Measurements from ENCODE around the gene MICU1. TPM values are rescaled to one million over a fixed set of nuclear protein-coding genes. Genes with fewer than 3 reads are reported as not detected.

MICU1 gene
- total RNA-seq, 1 experiment from 2014 or later: 53.7 TPM

DNA sequence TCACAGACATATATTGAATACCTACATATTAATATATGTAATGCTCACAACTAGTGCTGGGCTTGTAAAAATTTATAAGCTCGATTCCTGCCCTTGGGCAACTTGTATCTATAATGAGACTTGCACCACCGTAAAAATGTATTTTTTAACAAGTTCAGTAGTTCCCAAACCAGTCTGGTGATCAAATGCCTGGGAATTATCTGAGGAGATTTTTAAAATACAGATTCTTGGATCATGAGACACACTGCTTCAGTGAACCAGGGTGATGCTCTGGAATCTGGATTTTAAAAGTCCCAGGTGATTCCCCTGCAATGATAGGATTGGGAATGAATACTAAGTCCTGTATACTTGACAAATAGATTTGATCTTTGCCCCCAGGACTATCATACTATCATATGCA is 4.3 kb upstream of the MICU1 start:
- no peak for DNase-seq (ENCODE audit: low read depth)

DNA sequence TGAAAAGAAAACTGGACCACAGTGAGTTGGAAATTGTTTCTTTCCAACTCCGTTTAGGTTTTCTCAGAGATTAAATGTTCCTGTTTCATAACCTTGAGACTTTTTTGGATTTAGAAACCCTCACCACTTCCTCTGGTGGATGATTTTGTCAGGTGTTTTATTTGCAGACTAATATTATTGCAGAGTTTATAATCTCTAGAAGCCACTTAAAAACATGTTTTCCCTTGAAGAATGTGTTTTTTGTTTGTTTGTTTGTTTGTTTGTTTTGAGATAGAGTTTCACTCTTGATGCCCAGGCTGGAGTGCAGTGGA is 520 bp upstream of the MICU1 start:
- no peak for DNase-seq (ENCODE audit: low read depth)

DNA sequence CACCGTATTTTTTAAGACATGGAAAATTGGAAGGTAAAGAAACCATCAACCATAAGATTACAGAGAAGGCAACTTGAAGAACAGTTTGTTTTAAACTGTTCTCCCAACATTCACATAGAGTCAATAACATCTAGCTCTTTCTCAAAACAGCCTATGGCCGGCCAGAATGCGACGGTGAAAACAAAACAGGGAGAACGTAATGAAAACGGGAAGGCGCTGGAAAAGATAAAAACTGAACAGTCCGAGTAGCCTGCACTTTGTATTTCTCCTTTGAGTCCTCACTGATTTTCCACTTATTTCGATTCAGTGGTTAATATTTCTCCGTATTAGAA is 637 bp downstream of the MICU1 start:
- no peak for DNase-seq (ENCODE audit: low read depth)

DNA sequence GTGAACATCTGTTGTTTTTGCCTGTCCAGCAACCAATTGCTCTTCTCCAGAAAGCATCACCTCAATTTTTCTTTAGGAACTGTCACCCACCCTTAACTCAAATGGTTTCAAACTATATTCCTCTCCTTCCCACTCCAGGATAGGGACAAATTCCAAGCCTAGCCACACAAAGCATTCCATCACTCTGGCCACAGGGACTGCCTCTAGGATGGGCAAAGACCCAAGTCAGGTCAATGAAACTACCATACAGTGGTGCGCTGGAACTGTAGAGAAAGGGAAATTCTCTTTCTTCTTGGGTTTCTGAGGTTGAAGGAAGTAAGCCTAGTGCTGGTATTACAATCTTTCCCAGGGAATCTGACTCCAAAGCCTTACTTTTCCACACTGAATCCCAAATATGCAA is 3.6 kb downstream of the MICU1 start:
- peak; percentile 45 for DNase-seq (ENCODE audit: low read depth)

DNA sequence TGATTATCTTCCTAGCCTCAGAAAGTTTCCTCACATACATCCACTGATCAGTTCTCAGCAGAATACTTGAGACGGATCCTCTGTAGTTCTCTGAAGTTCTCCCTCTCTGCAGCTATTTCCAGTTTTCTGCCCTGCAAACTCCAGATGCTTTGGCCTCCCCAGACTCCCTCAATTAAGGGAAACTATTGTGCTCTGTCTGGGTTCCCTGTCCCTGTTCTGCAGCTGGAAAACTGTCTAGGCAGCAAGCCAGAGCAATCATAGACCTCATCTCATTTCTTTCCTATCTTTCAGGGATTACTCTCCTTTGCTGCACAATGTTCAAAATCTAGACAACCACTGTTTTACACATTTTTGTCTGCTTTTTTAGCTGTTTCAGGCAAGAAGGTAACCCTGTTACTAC is 9.2 kb downstream of the MICU1 start:
- DNase-seq (ENCODE audit: low read depth): no peak

DNA sequence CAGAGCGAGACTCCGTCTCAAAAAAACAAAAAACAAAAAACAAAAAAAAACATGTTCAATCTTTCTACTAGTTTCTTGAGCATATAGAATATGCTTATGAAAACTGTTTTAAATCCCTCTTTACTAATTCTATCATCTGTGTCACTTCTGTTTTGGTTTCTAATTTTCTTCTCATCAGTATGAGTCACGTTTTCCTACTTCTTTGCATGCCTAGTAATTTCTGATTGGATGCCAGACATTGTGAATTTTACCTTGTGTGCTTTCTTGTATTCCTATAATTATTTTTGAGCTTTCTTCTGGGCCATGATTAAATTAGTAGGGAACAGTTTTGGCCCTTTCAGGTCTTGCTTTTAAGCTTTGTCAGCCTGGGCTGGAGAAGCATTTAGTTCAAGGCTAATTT is 9.9 kb downstream of the MICU1 start:
- peak; percentile 46 for DNase-seq (ENCODE audit: low read depth)

DNA sequence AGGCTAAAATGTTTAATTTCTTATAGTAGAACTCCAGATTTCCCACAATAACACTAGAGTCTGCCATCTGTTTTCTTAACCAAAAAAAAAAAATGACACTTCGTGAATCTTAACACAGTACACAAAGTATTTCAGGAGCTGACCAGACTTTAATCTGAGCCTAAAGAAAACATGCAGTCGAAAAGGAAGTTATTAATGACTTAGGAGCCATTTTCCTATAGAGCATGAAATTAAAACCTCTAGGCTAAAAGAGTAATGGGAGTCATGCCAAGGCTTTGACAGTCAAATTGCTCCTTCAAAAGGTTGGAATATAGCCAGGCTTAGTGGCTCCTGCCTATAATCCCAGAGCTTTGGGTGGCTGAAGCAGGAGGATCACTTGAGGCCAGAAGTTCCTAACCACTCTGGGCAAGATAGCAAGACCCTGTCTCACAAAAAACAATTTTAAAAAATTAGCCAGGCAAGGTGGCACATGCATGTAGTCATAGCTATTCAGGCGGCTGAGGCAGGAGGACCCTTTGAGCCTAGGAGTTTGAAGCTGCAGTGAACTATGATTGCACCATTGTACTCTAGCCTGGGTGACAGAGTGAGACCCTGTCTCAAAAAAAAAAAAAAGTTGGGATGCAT is 13.6 kb downstream of the MICU1 start:
- peak; percentile 79 for DNase-seq (ENCODE audit: low read depth)

DNA sequence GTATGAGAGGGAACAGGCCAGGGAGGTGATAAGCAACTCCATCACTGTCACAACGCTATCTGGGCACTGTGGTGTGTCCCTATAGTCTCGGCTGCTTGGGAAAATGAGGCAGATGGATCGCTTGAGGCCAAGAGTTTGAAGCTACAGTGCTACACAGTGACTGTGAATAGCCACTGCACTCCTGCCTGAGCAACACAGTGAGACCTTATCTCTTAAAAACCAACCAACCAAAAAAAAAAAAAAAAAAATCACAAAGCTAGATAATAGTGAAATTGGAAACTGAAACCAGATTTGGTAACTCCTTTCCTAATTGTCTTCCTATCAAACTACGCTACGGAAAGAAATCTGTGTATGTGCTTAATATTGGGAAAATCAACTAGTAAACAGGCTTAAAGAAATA is 14.1 kb downstream of the MICU1 start:
- no peak for DNase-seq (ENCODE audit: low read depth)

DNA sequence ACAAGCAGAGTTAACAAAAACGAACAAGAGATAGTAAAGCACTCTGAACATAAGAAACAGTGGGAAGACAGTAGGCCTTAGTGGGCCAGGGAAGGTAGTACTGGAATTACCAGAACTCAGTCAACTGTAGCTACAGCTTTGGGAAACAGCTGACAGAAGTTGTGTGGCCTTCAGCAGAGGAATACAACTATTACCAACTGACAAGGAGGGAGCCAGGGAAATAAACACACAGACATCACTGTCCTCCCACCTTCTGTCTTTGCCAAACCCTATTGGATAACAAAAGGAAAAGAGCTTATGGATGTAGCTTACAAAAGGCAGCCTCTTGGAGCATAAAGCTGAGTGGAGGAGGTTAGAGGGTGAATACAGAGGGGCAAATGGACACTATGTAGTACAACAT is 15.4 kb downstream of the MICU1 start:
- no peak for DNase-seq (ENCODE audit: low read depth)

DNA sequence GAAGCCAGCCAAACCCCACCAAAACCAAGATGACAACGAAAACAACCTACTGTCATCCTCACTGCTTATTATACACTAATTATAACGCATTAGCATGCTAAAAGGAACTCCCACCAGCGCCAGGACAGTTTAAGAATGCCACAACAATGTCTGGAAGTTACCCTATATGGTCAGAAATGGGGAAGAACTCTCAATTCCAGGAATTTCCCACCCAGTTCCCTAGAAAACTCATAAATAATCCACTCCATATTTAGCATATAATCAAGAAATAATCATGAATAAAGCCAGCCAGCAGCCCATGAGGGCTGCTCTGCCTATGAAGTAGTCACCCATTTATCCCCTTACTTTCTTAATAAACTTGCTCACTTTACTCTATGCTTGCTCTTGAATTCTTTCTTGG is 20.8 kb downstream of the MICU1 start:
- DNase-seq (ENCODE audit: low read depth): no peak

DNA sequence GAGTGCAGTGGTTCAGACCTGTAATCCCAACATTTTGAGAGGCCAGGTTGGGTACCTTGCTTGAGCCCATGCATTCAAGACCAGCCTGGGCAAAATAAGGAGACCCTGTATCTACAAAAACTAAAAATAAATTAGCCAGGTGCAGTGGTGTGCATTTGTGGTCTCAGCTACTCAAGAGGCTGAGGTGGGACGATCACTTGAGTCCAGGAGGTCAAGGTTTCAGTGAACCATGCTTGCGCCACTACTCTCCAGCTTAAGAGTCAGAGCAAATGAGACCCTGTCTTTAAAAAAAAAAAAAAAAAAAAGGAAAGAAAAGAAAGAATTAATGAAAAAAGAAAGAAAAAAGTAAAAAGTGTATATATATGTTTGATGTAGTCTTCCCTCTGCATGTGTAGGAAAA is 24.7 kb downstream of the MICU1 start:
- no peak for DNase-seq (ENCODE audit: low read depth)

DNA sequence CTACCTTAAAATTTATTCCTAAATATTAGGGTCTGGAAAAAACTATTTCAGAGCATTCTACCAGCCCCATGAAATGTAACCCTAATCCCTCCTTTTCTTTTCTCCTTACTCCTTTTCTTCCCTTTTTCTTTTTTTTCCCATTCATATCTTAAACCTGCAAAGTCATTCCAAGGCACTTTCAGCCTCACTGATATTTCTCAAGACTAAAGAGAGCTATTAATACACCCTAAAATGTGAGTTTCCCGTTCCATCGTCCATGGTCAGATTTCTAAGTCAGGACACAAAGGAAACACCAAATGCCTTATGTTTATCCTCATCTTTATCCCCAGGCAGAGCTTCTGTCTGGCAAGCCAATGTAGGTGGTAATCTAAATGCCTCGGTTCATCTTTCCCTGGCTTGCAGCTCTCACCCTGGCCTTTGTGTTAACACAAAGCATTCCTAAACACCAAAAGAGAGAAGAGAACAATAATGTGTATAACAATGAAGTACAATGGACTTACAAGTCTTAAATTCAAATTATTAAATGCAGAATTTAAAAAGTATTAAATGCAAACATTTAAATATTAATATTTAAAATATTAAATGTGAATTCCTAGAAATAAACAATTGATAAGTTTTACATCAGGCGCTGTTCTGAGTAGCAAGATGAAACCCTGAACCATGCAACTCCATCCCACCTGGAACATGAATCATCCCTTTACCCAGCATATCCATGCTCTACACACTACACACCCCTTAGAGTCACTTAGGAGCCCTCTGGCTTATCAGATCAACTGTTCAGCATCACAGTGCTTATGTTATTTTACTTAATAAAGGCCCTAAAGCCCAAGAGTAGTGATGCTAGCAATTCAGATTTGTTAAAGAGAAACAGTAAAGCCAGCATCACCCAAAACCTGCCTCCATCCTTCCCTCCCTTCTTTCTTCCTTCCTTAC is 26.8 kb downstream of the MICU1 start:
- DNase-seq (ENCODE audit: low read depth): no peak

DNA sequence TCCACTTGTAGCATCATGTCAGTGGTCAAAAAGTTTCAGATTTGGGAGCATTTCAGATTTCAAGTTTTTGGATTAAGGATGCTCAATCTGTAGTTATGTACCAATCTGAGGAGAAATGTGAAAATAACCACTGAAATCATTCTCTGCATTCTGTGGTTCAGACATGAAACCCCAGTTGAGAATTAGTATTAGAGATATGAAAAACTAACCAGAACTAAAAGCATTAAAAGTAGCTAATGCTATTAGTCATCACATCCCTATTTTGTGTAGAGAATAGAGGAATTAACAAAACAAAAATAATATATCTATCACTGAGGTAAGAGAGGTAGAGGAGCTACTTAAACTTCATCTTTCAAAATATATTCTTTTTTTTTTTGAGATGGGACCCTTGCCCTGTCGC is 28.0 kb downstream of the MICU1 start:
- peak; percentile 18 for DNase-seq (ENCODE audit: low read depth)

DNA sequence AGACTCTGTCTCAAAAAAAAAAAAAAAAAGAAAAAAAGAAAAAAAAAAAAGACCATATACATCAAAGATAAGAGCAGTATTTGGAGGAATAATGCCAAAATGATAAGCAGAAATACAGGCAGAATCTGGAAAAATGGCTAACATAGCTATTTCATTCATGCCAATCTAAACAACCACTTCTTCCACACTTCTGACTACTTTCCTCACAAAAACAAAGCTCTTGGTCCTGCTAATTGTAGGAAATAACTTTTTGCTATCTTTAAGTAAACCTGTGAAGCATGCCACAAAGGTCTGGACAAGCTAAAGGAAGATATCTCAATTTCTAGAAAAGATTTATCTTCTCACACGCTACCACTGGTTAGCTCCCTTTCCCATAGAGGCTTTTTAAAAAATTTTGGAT is 30.4 kb downstream of the MICU1 start:
- no peak for DNase-seq (ENCODE audit: low read depth)

DNA sequence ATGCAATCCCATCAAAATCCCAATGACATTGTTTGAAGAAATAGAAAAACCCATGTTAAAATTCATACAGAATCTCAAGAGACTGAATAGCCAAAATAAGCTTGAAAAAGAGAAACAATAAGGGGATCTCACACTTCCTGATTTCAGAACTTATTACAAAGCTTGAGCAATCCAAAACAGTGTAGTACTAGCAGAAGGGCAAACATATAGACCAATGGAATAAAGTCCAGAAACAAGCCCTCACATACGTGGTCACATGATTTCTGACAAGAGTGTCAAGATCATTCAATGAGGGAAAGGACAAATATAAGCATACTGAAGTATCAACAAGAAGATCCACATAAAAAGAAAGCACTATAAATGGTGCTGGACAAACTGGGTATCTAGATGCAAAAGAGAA is 31.9 kb downstream of the MICU1 start:
- DNase-seq (ENCODE audit: low read depth): no peak

DNA sequence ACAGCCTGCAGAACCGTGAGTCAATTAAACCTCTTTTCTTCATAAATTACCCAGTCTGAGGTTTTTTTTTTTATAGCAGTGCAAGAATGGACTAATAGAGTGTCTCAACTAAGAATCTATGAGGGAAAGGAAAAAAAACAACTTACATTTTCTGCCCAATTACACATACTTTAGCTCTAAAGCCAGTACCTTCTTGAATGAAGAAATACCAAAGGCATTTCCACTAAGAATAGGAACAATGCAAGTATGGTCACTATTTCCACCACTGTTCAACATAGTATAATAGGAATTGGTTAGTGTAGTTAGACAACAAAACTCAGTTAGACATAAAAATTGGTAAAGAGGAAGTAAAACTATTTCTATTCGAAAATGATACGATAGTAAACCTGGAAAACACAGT is 37.6 kb downstream of the MICU1 start:
- no peak for DNase-seq (ENCODE audit: low read depth)

DNA sequence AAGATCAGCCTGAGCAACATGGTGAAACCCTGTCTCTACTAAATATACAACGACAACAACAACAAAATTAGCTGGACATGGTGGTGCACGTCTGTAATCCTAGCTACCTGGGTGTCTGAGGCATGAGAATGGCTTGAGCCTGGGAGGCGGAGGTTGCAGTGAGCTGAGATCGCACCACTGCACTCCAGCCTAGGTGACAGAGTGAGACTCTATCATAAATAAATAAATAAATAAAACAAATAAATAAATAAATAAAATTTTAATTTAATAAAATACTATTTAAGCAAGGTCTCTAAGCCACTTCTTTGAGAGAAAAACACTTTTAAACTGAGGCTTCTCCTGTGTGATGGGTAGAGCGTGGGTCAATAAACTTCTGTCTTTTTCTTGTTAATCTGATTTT is 38.3 kb downstream of the MICU1 start:
- no peak for DNase-seq (ENCODE audit: low read depth)

DNA sequence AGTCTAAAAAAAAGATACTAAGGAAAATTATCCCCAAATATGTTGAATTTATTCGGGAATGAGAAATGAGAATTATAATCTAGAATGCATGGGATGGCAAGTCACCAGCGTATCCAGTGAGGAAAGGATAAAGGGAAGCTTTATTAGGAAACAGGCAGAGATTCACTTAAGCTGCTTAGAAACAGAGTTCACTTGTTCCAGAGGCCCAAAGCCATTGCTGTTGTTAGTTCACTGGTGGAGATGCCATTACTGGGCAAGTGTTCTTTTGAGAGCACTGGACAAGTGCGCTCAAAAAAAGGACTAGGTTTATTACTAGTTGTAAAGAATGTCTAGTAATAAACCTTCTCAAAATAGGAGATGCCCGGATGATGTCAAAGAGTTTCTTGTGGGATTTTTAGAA is 51.2 kb downstream of the MICU1 start:
- DNase-seq (ENCODE audit: low read depth): no peak

DNA sequence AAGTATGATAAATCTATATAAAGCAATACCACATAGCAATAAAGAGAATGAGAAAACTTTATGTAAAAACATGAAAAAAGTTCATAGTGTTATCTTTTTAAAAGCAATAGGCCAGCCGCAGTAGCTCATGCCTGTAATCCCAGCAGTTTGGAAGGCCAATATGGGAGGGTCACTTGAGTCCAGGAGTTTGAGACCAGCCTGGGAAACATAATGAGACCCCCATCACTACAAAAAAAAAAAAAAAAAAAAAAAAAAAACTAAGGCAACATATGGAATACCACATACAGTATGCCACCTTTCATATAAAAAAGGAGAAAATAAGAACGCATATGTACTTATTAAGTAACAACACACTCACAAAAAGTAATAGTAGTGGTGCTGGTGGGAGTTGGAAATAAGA is 52.8 kb downstream of the MICU1 start:
- no peak for DNase-seq (ENCODE audit: low read depth)

DNA sequence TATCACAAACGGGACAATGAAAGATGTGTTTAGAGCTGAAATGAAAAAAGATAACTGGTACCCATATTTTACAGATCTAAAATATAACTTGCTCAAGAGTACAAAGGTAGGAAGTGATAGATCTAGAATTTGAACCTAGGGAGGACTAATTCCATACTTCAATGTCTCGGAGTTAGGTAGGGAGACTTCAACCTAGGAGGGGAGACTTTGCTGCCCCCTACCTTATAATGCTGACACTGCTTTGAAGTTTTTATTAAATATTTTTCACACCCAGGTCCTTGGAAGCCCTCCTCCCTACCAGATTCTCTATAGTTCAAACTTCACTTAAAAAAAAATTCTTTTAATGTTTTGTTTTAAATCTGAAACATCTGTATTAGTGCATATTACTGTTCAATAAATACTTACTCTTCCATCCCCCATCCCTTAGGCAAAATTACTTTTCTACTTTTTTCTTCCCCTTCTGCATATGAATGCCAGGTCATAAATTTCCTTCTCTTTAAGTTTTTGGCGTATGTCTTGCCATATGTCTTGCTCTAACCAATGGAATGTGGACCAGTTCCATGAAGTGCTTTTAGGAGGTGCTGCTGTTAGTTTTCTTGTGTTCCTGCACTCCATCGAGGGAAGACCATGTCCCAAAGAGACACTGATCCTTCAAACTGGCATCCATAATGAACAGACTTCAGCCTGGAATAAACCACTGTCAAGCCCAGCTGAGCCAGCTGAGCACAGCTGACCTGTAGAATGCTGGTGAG is 57.8 kb downstream of the MICU1 start:
- DNase-seq (ENCODE audit: low read depth): peak; percentile 45

DNA sequence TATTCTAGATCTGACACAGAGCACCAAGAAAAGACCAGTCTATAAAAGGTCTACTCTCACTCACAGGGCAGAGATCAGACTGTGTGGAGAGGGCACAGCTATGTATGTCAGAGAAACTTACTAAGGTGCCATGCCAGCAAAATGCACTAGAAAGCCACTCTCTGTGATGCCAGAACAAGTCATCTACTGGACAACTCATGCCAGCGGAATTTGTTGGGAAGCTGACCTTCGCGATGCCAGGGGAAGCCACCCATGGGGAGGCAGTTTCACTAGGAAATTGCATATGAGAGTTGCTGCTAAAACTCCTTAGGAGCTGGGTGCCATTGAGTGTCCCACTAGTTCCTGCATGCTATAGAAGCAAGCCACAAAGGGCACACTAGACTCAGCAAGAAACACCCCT is 58.5 kb downstream of the MICU1 start:
- DNase-seq (ENCODE audit: low read depth): peak; percentile 94

DNA sequence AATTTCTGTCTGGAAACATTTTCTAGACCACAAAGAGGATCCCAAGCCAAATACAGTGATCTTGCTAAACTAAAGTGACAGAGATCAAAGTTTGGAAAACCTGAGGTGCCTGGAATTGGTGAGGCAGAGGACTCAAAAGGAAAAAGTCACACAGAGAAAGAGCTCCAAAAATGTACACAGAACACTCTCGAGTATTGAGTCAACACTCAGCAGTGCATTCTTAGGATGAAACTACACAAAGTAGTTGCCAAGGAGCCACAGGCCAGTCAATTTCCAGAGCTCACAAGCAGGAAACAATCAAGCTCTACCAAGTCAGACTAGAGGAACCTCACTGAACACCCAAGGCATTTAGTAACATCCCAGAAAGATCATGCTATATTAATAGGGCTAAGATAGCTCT is 61.3 kb downstream of the MICU1 start:
- peak; percentile 32 for DNase-seq (ENCODE audit: low read depth)

DNA sequence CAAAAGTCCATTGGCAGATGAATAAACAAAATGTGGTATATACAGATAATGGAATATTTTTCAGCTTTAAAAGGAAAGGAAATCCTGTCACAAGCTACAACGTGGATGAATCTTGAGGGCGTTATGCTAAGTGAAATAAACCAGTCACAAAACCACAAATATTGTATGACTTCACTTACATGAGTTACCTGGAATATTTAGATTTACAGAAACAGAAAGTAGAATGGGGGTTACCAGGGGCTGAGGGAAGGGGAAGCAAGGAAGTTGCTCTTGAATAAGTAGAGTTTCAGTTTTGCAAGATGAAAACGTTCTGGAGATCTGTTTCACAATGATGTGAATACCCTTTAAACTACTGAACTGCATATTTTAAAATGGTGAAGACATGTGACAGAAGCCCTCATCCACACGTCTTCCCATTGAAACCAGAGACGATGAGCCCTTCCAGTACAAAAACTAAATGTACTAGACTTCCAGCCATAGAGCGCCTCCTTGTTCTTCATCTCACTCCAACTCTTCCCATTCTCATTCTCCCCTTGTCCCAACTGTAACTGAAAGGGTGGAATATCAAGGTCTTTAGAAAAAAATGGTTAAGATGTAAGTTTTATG is 62.4 kb downstream of the MICU1 start:
- DNase-seq (ENCODE audit: low read depth): no peak
